HG03066 (cell line): ENCODE measurements around the gene LRRTM1.

ENCODE experiments used
- ATAC-seq: cut with Tn5 transposase; IDR thresholded peaks from one replicate; pipeline ENCODE4 v1.9.1; 2021; ENCODE audit warnings: low read depth; ENCODE audit not compliant: unreplicated experiment

The LRRTM1 gene

GRCh38 chr2:80252294-80252986, 52.1 kb downstream of the LRRTM1 start:
- no peak for ATAC-seq
